HG03342 (cell line): Measurements from ENCODE around the gene DBNDD1.
A peak's percentile ranks its signal among the peaks of the same experiment; 100 is the strongest.
"Not testable (repeated sequence)": the region's sequence is repeated elsewhere in the genome, so short reads cannot be mapped to it uniquely, and the experiment has no call there.

Experiments
- ATAC-seq: cut with Tn5 transposase; IDR thresholded peaks from one replicate; pipeline ENCODE4 v1.9.1; 2021; ENCODE audit warnings: mild to moderate bottlenecking, moderate library complexity; ENCODE audit not compliant: unreplicated experiment

Gene DBNDD1

GRCh38 chr16:89994389-89994720, 24.9 kb downstream of the DBNDD1 start:
- no peak for ATAC-seq

- ATAC-seq = no peak
Observed at GRCh38 chr16:89993971-89994370, 25.3 kb downstream of the DBNDD1 start.

GRCh38 chr16:89993377-89993776, 25.9 kb downstream of the DBNDD1 start:
- no peak for ATAC-seq

GRCh38 chr16:89990799-89991198, 28.5 kb downstream of the DBNDD1 start:
- ATAC-seq = no peak

GRCh38 chr16:89988951-89989350, 30.3 kb downstream of the DBNDD1 start:
- no peak for ATAC-seq

GRCh38 chr16:89987169-89987568, 32.1 kb downstream of the DBNDD1 start:
- no peak for ATAC-seq

- ATAC-seq = no peak
Observed at GRCh38 chr16:89986600-89986999, 32.7 kb downstream of the DBNDD1 start.

DNA sequence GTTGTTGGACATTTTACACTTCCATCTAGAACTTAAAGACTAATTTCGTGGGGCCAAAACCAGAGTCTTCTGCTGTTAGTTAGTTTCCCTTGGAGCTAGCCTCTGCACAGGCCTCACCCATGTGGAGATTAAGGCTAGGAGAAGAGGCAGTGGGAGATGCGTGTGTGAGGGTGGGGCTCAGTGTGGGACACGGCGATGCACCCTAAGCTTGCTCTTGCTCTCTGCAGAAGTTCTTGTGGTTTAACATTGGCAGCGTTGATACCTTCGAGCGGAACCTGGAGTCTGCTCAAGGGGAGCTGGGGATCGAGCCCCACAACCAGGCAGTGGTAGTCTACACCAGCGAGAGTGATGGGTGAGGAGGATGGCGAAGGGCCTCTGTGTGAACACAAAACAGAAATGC, 34.0 kb downstream of the DBNDD1 start:
- ATAC-seq = no peak

GRCh38 chr16:89984216-89984615, 35.0 kb downstream of the DBNDD1 start:
- ATAC-seq = no peak

- no peak for ATAC-seq
Observed at GRCh38 chr16:89983536-89983935, 35.7 kb downstream of the DBNDD1 start.

DNA sequence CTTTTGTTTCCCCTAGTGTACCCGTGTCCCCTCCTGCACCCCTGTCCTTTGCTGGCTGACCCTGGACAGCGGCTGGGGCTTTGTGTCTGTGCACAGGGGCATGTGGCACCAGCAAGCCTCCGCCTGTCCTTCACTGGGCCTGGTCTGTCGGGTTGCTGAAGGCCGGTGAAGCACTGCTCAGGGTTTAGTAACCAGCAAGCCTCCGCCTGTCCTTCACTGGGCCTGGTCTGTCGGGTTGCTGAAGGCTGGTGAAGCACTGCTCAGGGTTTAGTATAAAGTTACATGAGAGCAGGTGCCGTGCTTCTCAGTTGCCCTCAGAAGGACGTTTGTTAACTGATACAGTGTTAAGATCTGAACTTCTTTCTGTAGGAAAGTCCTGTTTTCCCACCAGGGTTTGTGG, 36.9 kb downstream of the DBNDD1 start:
- no peak for ATAC-seq

DNA sequence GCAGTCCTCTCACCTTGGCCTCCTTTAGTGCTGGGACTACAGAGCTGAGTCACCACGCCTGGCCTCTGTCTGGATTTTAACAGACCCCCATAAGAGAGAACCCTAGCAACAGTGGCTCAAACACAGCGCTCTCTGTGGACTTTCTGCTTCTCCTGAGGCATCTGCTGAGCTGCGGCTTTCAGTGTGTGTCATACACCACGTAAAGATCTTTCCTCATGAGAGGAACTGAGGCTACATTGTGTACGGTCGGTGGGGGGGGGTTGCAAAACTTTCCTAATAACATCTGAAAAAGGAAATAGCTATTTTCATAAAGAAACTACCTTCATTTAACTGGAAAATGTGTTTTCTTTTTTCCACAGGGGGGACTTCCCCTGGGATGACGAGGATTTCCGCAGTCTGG, 37.8 kb downstream of the DBNDD1 start:
- ATAC-seq = peak; percentile 57

GRCh38 chr16:89974870-89975269, 44.4 kb downstream of the DBNDD1 start:
- ATAC-seq = no peak

GRCh38 chr16:89973654-89974335, 45.5 kb downstream of the DBNDD1 start:
- no peak for ATAC-seq

DNA sequence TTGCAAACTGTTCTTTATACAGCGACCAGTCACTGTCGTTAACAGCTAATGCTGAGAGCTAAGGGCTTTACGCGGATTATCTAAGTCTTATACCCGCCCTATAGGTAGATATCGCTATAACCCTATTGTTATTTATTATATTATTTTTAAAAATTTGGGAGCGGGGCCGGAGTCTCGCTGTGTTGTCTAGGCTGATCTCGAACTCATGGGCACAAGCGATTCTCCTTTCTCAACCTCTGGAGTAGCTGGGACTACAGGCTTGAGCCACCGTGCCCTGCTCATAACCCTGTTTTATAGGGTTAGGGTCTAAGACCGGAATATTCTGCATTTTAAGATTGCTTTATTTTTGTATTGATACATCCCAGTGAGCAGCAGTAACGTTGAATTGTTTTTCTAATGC, 46.0 kb downstream of the DBNDD1 start:
- ATAC-seq = no peak

DNA sequence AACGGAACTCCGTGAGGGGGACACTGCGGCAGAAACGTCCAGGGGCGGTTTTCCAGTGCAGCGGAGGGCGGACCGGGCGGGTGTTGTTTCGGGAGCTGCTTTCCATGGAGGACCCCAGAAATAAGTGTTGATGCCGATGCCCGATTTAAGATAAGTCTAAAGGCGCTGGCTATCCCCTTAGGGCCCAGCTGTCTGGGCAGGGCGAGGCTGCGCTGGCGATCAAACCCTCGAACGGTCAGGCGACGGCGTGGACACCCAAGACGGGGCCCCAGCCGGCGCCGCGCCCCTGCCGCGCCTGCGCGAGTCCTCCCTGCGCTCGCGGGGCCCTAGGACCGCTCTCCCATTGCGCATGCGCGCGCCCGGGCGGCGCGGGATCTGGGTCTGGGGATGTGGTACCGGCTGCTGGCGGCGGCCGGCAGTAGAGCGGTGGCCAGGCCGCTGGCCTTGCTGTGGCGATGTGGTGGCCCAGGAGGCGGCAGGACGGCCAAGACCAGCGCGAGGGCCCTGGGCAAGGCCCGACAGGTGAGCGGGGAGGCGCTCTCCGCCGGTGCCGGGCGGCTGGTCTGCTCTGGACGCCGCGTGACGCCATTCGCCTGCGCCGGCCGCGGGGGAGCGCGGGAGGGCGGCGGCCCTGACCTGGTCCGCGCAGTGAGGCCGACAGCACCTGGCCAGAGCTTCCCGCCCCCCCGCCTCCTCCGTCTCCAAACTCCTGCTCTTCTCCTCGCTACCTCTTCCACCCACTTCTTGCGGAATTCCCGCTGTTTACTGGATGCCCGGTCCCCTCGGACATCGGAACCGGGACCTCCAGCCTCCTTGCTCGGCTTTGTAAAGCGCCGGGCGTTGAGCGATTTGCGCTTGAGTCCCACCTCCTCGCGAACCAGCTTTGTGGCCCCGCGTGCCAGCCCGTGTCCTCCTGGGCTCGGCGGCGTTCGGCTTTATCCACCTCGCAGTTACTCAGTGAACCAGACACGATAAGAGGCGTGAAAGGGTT, 46.7 kb downstream of the DBNDD1 start:
- ATAC-seq = peak; percentile 80

DNA sequence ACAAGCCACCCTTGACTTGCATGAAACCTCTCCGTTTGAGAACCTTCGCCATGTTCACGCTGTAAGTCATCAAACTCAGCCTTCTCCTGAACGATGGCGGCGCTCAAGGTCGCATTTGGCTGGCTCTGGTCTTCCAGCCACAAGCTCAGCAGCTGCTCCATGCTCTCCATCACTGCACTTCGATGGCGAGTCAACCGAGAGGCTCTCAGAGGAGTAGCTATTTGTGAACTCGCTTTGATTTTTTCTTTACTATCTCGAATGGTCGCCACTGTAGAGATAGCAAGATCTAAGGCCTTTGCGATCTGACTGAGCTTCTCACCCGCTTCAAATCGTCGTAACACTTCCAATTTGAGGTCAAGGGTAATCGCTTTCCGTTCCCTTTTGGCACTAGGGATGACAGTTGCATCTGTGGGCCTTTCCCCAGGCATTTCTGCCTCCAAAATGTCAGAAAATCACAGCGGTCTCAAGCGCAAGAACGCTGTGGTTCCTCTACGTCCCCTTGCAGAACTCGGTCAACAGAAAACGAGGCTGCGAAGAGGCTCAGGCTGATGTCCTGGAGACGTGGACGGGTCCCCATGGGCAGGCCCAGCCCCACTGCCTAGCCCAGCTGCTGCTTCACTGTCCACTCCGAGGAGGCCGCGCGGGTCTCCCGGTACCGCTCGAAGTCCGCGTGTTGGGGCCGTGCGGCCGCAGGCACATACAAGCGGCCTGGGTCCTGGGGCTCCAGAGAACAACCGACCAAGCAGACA, 47.6 kb downstream of the DBNDD1 start:
- no peak for ATAC-seq

DNA sequence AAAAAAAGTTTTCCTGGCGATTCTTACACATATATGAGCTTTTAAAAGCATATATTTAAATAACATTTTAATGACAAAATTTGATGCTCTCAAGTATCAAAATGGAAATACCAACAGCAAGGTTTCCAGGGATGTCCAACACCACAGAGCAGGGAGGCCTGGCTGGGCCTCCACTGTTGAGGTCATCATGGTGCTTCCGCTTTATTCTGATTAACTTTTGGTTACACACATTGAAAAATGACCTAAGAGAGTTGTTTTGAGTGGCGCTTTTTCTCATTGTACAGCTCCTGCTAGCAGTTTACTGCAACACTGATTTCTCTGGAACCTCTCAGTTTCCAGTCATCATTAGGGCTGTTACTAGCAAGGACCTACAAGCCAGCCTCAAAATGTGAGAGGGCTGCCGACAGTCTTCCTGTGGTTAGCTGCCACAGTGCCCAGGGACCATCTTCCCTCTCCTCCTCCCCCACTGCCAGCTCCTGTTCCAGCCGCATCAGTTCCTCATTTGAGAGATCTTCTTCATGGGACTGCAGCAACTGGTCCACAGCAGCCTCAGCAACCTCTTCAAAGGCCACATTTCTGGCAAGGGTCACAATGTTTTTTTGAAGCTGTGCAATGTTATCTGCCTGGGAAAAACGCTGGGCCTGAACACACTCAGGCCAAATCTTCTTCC, 49.4 kb downstream of the DBNDD1 start:
- no peak for ATAC-seq

GRCh38 chr16:89968074-89968473, 51.2 kb downstream of the DBNDD1 start:
- not testable (repeated sequence) for ATAC-seq

- not testable (repeated sequence) for ATAC-seq
Observed at GRCh38 chr16:89967436-89967835, 51.8 kb downstream of the DBNDD1 start.

DNA sequence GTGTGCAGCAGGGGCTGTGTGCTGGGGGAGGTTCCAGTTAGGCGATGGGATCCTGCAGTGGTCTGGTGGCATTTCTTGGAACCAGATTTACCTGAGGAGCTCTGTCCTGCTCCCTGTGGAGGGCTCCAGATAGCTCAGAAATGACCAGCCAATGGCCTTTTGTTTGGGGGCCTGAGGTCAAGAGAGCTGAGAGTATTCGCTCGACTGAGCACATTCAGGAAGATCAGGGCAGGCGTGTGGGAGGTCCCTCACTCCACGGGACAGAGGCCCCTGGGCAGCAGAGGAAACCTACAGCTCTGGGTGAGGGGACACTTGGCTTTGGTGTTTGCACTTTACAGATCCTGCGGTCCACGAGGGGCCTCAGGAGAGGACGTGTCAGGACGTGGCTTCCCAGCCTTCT, 52.5 kb downstream of the DBNDD1 start:
- no peak for ATAC-seq
